HCT116 (cell line): ENCODE data around the gene SAA1. TPM values are rescaled to one million over a fixed set of nuclear protein-coding genes. Genes with fewer than 3 reads are reported as not detected.

Experiments used
- ATAC-seq: fragments of 200-7000 bp; cut with Tn5 transposase; 2 replicates; pipeline ENCODE4 v1.9.1; 2020; ENCODE audit warnings: mild to moderate bottlenecking, moderate library complexity
- BruUV-seq: library from RNA; stranded (reverse); fragments of 400-500 nt; replicated peaks from 2 replicates; lab custom pipeline; 2021; lab: Mats Ljungman, UMichigan
- CTCF ChIA-PET: fragments of 300-600 bp; sonication (Branson Sonifier 250); formaldehyde crosslinking; loops from one replicate; lab custom pipeline; 2021; ENCODE audit warnings: antibody characterized with exemption; lab: Charles Lee
- POLR2A ChIA-PET: fragments of 300-600, 350-600 bp; sonication (Branson Sonifier 250); formaldehyde crosslinking; loops from one replicate; lab custom pipeline; 2021; ENCODE audit warnings: antibody characterized with exemption; lab: Charles Lee
- RAD21 ChIA-PET, 2 experiments: fragments of 300-600 bp; sonication (Branson Sonifier 250); formaldehyde crosslinking; loops; one replicate each; lab custom pipeline; 2023; ENCODE audit warnings: low total read pairs in 2 of 2; ENCODE audit not compliant: uncharacterized antibody in 2 of 2, unreplicated experiment in 2 of 2, low non-redundant PET in 1 of 2; lab: Charles Lee
- DNase-seq: peaks from one replicate; pipeline ENCODE4 v3.0.0-alpha.2; 2010; ENCODE audit warnings: low read depth, low spot score
- H2AFZ ChIP-seq: fragments of 200-600 bp; shearing (Covaris generic), sonication (generic); 2 replicates; pipeline ENCODE4 v1.6.1; 2017; ENCODE audit warnings: low read depth, mixed run types, mixed read lengths, antibody characterized with exemption, low read length; ENCODE audit not compliant: poor library complexity, severe bottlenecking
- H3K27ac ChIP-seq: 2 replicates; pipeline ENCODE4 v1.5.1; 2012; ENCODE audit warnings: low read depth, low read length
- H3K27me3 ChIP-seq: fragments of 200-600 bp; sonication (generic); 2 replicates; pipeline ENCODE4 v1.6.1; 2016; ENCODE audit warnings: mixed run types, low read length, mixed read lengths; ENCODE audit not compliant: insufficient read depth
- H3K36me3 ChIP-seq, 2 experiments: fragments of 200-500 bp in 1 of 2; fragments of 200-600 bp in 1 of 2; sonication (Bioruptor generic) in 1 of 2; sonication (generic) in 1 of 2; 2 replicates each; pipeline versions ENCODE4 v1.5.1 to v1.6.1; 2014 to 2016; ENCODE audit warnings: low read length in 2 of 2, inconsistent platforms in 1 of 2, mixed read lengths in 1 of 2, mixed run types in 1 of 2; ENCODE audit not compliant: insufficient read depth in 2 of 2, control insufficient read depth in 1 of 2
- H3K4me1 ChIP-seq, 2 experiments: fragments of 200-600 bp in 1 of 2; sonication (generic) in 1 of 2; 2 replicates each; pipeline versions ENCODE4 v1.5.1 to v1.6.1; 2012 to 2017; ENCODE audit warnings: low read length in 2 of 2, inconsistent platforms in 1 of 2, mild to moderate bottlenecking in 1 of 2, mixed read lengths in 1 of 2, mixed run types in 1 of 2, moderate library complexity in 1 of 2; ENCODE audit not compliant: insufficient read depth in 2 of 2, control insufficient read depth in 1 of 2
- H3K4me2 ChIP-seq: fragments of 200-600 bp; sonication (generic); 2 replicates; pipeline ENCODE4 v1.6.1; 2017; ENCODE audit warnings: mixed run types, low read length, mixed read lengths
- H3K4me3 ChIP-seq, 2 experiments: fragments of 200-600 bp in 1 of 2; sonication (generic) in 1 of 2; replicated peaks in 1 of 2; 2 replicates each; pipeline ENCODE4 v1.5.1; 2011 to 2016; ENCODE audit warnings: low read length in 2 of 2, control low read depth in 1 of 2, low read depth in 1 of 2, mild to moderate bottlenecking in 1 of 2, mixed read lengths in 1 of 2, mixed run types in 1 of 2
- H3K79me2 ChIP-seq: fragments of 200-600 bp; sonication (generic); 2 replicates; pipeline ENCODE4 v1.6.1; 2017; ENCODE audit warnings: mild to moderate bottlenecking, mixed run types, low read length, moderate library complexity, mixed read lengths; ENCODE audit not compliant: insufficient read depth
- H3K9ac ChIP-seq: fragments of 200-600 bp; sonication (generic); 2 replicates; pipeline ENCODE4 v1.6.1; 2016; ENCODE audit warnings: low read length, mixed read lengths
- H3K9me2 ChIP-seq: fragments of 200-600 bp; sonication (generic), shearing (Covaris generic); 2 replicates; pipeline ENCODE4 v1.6.1; 2017; ENCODE audit warnings: mixed run types, mild to moderate bottlenecking, moderate library complexity; ENCODE audit not compliant: insufficient read depth
- H3K9me3 ChIP-seq, 2 experiments: fragments of 200-500 bp in 1 of 2; fragments of 200-600 bp in 1 of 2; sonication (Bioruptor generic) in 1 of 2; sonication (generic) in 1 of 2; 2 replicates each; pipeline ENCODE4 v1.6.1; 2014 to 2017; ENCODE audit warnings: low read length in 2 of 2, mixed read lengths in 2 of 2, inconsistent platforms in 1 of 2, low read depth in 1 of 2, mild to moderate bottlenecking in 1 of 2, mixed run types in 1 of 2, moderate library complexity in 1 of 2; ENCODE audit not compliant: control insufficient read depth in 1 of 2, insufficient read depth in 1 of 2
- H4K20me1 ChIP-seq: fragments of 200-600 bp; sonication (generic), shearing (Covaris generic); 2 replicates; pipeline ENCODE4 v1.6.1; 2017; ENCODE audit warnings: mixed run types, mild to moderate bottlenecking, moderate library complexity; ENCODE audit not compliant: insufficient read depth
- CBX3 ChIP-seq: IDR thresholded peaks from 2 replicates; pipeline ENCODE4 v1.6.1; 2012; ENCODE audit warnings: low read depth
- CEBPB ChIP-seq: IDR thresholded peaks from 2 replicates; pipeline ENCODE4 v1.6.1; 2012; ENCODE audit warnings: low read depth
- EGR1 ChIP-seq: IDR thresholded peaks from 2 replicates; pipeline ENCODE4 v1.6.1; 2012; ENCODE audit warnings: low read depth
- ELF1 ChIP-seq: IDR thresholded peaks from 2 replicates; pipeline ENCODE4 v1.6.1; 2012; ENCODE audit warnings: low read depth, borderline replicate concordance
- EZH2 ChIP-seq: fragments of 200-600 bp; sonication (generic); IDR thresholded peaks from 2 replicates; pipeline ENCODE4 v1.6.1; 2017; ENCODE audit warnings: antibody characterized with exemption, mixed run types
- EZH2phosphoT487 ChIP-seq: fragments of 200-600 bp; IDR thresholded peaks from 2 replicates; pipeline ENCODE4 v1.6.1; 2018; ENCODE audit warnings: antibody characterized with exemption, borderline replicate concordance
- JUND ChIP-seq: IDR thresholded peaks from 2 replicates; pipeline ENCODE4 v1.6.1; 2012
- RAD21 ChIP-seq: IDR thresholded peaks from 2 replicates; pipeline ENCODE4 v1.6.1; 2012; ENCODE audit warnings: low read depth, mild to moderate bottlenecking
- SIN3A ChIP-seq: IDR thresholded peaks from 2 replicates; pipeline ENCODE4 v1.6.1; 2012; ENCODE audit warnings: low read depth
- SP1 ChIP-seq: IDR thresholded peaks from 2 replicates; pipeline ENCODE4 v1.6.1; 2012; ENCODE audit warnings: low read depth
- SRF ChIP-seq: IDR thresholded peaks from 2 replicates; pipeline ENCODE4 v1.6.1; 2012; ENCODE audit warnings: low read depth
- TCF7L2 ChIP-seq: IDR thresholded peaks from 2 replicates; pipeline ENCODE4 v1.7.0; 2011; ENCODE audit warnings: borderline replicate concordance, inconsistent platforms; ENCODE audit not compliant: insufficient read depth, insufficient read length; ENCODE audit errors: extremely low read depth
- YY1 ChIP-seq: IDR thresholded peaks from 2 replicates; pipeline ENCODE4 v1.6.1; 2011; ENCODE audit warnings: low read length, low read depth, moderate library complexity, mild to moderate bottlenecking; ENCODE audit not compliant: insufficient replicate concordance; ENCODE audit errors: extremely low read depth
- ZBTB33 ChIP-seq: IDR thresholded peaks from 2 replicates; pipeline ENCODE4 v1.6.1; 2011; ENCODE audit warnings: mild to moderate bottlenecking, low read length, moderate library complexity; ENCODE audit not compliant: insufficient replicate concordance; ENCODE audit errors: extremely low read depth
- ZFX ChIP-seq: fragments of 450-650 bp; IDR thresholded peaks from 2 replicates; pipeline ENCODE4 v1.6.1; 2017
- ZNF274 ChIP-seq: fragments of 200-500 bp; sonication (Bioruptor generic); IDR thresholded peaks from 2 replicates; pipeline ENCODE4 v1.6.1; 2014; ENCODE audit warnings: mild to moderate bottlenecking, low read depth, low read length, inconsistent platforms
- intact Hi-C: fragments of 100-400 bp; cut with micrococcal nuclease; formaldehyde crosslinking; loops from 2 replicates; pipeline ENCODE4 v1.10.0; 2022
- total RNA-seq: library from RNA; stranded (reverse); gene quantifications from one replicate; pipeline ENCODE4 v1.2.1, GENCODE V29; 2021; ENCODE audit not compliant: unreplicated experiment
- TF ChIP-seq, protein P1 (sequence below): IDR thresholded peaks from 2 replicates; pipeline ENCODE4 v1.6.1; 2012; ENCODE audit warnings: low read depth
- TF ChIP-seq, protein P2 (sequence below), 3 experiments: fragments of 200-600 bp in 1 of 3; sonication (generic) in 1 of 3; IDR thresholded peaks in 2 of 3; conservative IDR thresholded peaks in 1 of 3; 2 replicates each; pipeline ENCODE4 v1.5.1; 2012 to 2017; ENCODE audit warnings: low read depth in 2 of 3, low read length in 2 of 3, antibody characterized with exemption in 1 of 3, borderline replicate concordance in 1 of 3, control low read depth in 1 of 3, mild to moderate bottlenecking in 1 of 3, mixed read lengths in 1 of 3, mixed run types in 1 of 3, moderate library complexity in 1 of 3; ENCODE audit not compliant: insufficient read depth in 1 of 3
- TF ChIP-seq, protein P3 (sequence below): IDR thresholded peaks from 2 replicates; pipeline ENCODE4 v1.6.1; 2012

Gene SAA1
- total RNA-seq, 1 experiment from 2014 or later: 8.6 TPM

DNA sequence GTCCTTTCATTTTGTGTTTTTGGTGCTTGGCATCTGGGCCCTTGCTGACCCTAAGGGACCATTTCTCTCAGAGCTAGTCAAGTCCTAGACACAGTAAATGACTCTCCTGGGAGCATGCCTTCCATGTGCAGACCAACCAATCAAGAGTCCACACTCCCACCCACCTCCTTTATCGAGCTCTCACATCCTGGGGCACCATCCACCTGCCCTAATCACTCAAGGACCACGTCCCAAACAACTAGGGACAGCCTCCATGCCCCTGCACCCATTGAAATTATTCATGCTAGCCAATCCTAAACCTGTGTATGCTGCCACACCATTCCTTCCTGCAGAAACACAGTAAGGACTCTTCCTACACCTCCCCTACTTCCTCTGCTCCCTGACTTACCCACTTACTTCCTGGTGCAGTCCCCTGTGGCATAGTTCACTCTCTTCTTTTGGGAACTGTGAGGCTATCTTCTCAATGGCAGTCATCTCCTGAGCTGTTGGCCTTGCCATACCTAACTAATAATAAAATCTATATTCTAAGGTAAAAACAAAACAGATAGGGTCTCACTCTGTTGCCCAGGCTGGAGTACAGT lies 11.2 kb upstream of the SAA1 start (continued):
- TF ChIP-seq, protein P1, sequence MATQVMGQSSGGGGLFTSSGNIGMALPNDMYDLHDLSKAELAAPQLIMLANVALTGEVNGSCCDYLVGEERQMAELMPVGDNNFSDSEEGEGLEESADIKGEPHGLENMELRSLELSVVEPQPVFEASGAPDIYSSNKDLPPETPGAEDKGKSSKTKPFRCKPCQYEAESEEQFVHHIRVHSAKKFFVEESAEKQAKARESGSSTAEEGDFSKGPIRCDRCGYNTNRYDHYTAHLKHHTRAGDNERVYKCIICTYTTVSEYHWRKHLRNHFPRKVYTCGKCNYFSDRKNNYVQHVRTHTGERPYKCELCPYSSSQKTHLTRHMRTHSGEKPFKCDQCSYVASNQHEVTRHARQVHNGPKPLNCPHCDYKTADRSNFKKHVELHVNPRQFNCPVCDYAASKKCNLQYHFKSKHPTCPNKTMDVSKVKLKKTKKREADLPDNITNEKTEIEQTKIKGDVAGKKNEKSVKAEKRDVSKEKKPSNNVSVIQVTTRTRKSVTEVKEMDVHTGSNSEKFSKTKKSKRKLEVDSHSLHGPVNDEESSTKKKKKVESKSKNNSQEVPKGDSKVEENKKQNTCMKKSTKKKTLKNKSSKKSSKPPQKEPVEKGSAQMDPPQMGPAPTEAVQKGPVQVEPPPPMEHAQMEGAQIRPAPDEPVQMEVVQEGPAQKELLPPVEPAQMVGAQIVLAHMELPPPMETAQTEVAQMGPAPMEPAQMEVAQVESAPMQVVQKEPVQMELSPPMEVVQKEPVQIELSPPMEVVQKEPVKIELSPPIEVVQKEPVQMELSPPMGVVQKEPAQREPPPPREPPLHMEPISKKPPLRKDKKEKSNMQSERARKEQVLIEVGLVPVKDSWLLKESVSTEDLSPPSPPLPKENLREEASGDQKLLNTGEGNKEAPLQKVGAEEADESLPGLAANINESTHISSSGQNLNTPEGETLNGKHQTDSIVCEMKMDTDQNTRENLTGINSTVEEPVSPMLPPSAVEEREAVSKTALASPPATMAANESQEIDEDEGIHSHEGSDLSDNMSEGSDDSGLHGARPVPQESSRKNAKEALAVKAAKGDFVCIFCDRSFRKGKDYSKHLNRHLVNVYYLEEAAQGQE: no peak
- no peak for TF ChIP-seq YY1

GRCh38 chr11:18259259-18259658 lies 6.8 kb upstream of the SAA1 start:
- POLR2A ChIA-PET: no interaction called here
- no peak overlapping the region for H3K4me3 ChIP-seq
- ATAC-seq (no peak), DNase-seq (no peak)
- H3K9me3 ChIP-seq: no peaks in the 10 kb centered on the region
- CTCF ChIA-PET: no interaction called here
- RAD21 ChIA-PET: interaction anchor here in 1 of 2 experiments (0.6 kb wide), 1 partner anchor 96 kb away, joined by 5 read pairs; no protein-coding TSS in a partner anchor
- H3K4me2 ChIP-seq: no peak overlapping the region
- H4K20me1 ChIP-seq: no peaks in the 10 kb centered on the region
- no peak overlapping the region for H2AFZ ChIP-seq
- H3K4me1 ChIP-seq: no peaks in the 10 kb centered on the region
- BruUV-seq: no TSS peak
- H3K9me2 ChIP-seq: no peaks in the 10 kb centered on the region
- no peak overlapping the region for H3K9ac ChIP-seq
- no peak overlapping the region for H3K27ac ChIP-seq
- H3K79me2 ChIP-seq: no peaks in the 10 kb centered on the region
- no peaks in the 10 kb centered on the region for H3K36me3 ChIP-seq
- intact Hi-C loops: no loop called here
- H3K27me3 ChIP-seq: no peaks in the 10 kb centered on the region
- TF ChIP-seq, protein P2, sequence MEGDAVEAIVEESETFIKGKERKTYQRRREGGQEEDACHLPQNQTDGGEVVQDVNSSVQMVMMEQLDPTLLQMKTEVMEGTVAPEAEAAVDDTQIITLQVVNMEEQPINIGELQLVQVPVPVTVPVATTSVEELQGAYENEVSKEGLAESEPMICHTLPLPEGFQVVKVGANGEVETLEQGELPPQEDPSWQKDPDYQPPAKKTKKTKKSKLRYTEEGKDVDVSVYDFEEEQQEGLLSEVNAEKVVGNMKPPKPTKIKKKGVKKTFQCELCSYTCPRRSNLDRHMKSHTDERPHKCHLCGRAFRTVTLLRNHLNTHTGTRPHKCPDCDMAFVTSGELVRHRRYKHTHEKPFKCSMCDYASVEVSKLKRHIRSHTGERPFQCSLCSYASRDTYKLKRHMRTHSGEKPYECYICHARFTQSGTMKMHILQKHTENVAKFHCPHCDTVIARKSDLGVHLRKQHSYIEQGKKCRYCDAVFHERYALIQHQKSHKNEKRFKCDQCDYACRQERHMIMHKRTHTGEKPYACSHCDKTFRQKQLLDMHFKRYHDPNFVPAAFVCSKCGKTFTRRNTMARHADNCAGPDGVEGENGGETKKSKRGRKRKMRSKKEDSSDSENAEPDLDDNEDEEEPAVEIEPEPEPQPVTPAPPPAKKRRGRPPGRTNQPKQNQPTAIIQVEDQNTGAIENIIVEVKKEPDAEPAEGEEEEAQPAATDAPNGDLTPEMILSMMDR (IDR thresholded peaks at IDR 0.05 in 2 of 3, conservative IDR thresholded peaks at IDR 0.05 in 1 of 3; ENCODE audit: borderline replicate concordance in 1 of 3, insufficient read depth in 1 of 3, low read depth in 2 of 3, low read length in 2 of 3): no peak
- no peak for TF ChIP-seq RAD21
- TF ChIP-seq EZH2: no peak
- TF ChIP-seq SP1: no peak
- no peak for TF ChIP-seq CBX3
- no peak for TF ChIP-seq YY1
- no peak for TF ChIP-seq ZNF274
- TF ChIP-seq, protein P3, sequence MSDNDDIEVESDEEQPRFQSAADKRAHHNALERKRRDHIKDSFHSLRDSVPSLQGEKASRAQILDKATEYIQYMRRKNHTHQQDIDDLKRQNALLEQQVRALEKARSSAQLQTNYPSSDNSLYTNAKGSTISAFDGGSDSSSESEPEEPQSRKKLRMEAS: no peak
- TF ChIP-seq ZFX: no peak
- no peak for TF ChIP-seq ZBTB33
- TF ChIP-seq ELF1: no peak
- TF ChIP-seq SRF: no peak
- no peak for TF ChIP-seq EZH2phosphoT487
- TF ChIP-seq CEBPB: no peak
- TF ChIP-seq TCF7L2: no peak
- no peak for TF ChIP-seq SIN3A
- TF ChIP-seq JUND: no peak
- TF ChIP-seq EGR1: no peak
